Measurements from ENCODE around the gene RNF180. TPM values are rescaled to one million over a fixed set of nuclear protein-coding genes. Genes with fewer than 3 reads are reported as not detected.

Gene RNF180
- total and polyA plus RNA-seq, 10 of the 15 experiments (the other 5 are each of a cell fraction or from before 2014, with no cell fraction given): 0.16 to 1.2 (median 0.73) TPM

- TF ChIP-seq FOXM1 (IDR thresholded peaks at IDR 0.05; ENCODE audit: low read depth, low read length) (no peak), HSF1 (IDR thresholded peaks at IDR 0.05; ENCODE audit: low read depth, low read length) (no peak), RCOR1 (conservative IDR thresholded peaks at IDR 0.05; ENCODE audit: low read depth, low read length) (no peak)
These were observed 95.1 kb downstream of the RNF180 start (continued) for GRCh38 chr5:64260756-64261155.

GRCh38 chr5:64269164-64269563 lies 103.5 kb downstream of the RNF180 start:
- SMC1A ChIA-PET (ENCODE audit: uncharacterized antibody, unreplicated experiment): no interaction called here
- in situ Hi-C loops (cut with MboI): no loop called here
- BruUV-seq (replicated peaks): no TSS peak

GRCh38 chr5:64273276-64273675 lies 107.6 kb downstream of the RNF180 start:
- Histone ChIP-seq H3K9ac (ENCODE audit: control insufficient read depth, insufficient read depth, low read length) (no peak overlapping the region), H3K27me3 (replicated peaks in 1 of 2; ENCODE audit: control insufficient read depth in 2 of 2, insufficient read depth in 2 of 2, low read length in 1 of 2) (no peaks in the 10 kb centered on the region), H3K27ac (ENCODE audit: control insufficient read depth, insufficient read depth) (no peak overlapping the region), H3K4me1 (ENCODE audit: control insufficient read depth, insufficient read depth, low read length) (no peaks in the 10 kb centered on the region), H3K9me3 (replicated peaks; ENCODE audit: control insufficient read depth, insufficient read depth, low read length) (no peaks in the 10 kb centered on the region), H3K4me2 (ENCODE audit: control insufficient read depth, insufficient read depth) (no peak overlapping the region), H3K4me3 (no peak overlapping the region), H4K20me1 (ENCODE audit: control insufficient read depth, insufficient read depth) (no peaks in the 10 kb centered on the region), H3K79me2 (ENCODE audit: control insufficient read depth, insufficient read depth, low read length) (no peaks in the 10 kb centered on the region), H3K36me3 (ENCODE audit: control insufficient read depth in 2 of 2, insufficient read depth in 2 of 2, low read length in 1 of 2) (no peaks in the 10 kb centered on the region), H2AFZ (ENCODE audit: control insufficient read depth, low read depth, low read length) (no peak overlapping the region)
- POLR2A ChIA-PET: no interaction called here
- TF ChIP-seq ZNF592 (IDR thresholded peaks at IDR 0.05): no peak
- TF ChIP-seq POU2F2 (IDR thresholded peaks at IDR 0.05; ENCODE audit: borderline replicate concordance, low read depth, low read length): no peak
- TF ChIP-seq PAX8 (IDR thresholded peaks at IDR 0.05): no peak
- no peak for TF ChIP-seq ESRRA (IDR thresholded peaks at IDR 0.05; ENCODE audit: low read length)
- no peak for DNase-seq (ENCODE audit: low read depth, low spot score)
- RAD21 ChIA-PET (ENCODE audit: unreplicated experiment): no interaction called here
- no peak for ATAC-seq
- BruUV-seq (replicated peaks): no TSS peak
- CTCF ChIA-PET: no interaction called here
- FAIRE-seq: no peak
- WGBS (ENCODE audit: insufficient coverage, insufficient replicate concordance, low lambda C conversion rate, missing lambda C conversion rate): 0% methylated on average over 1 of the region's 1 CpG
- SMC1A ChIA-PET (ENCODE audit: uncharacterized antibody, unreplicated experiment): no interaction called here
- in situ Hi-C loops (cut with MboI): no loop called here
- intact Hi-C loops (cut with micrococcal nuclease; ENCODE audit: unreplicated experiment): no loop called here

More at GRCh38 chr5:64269164-64269563, 103.5 kb downstream of the RNF180 start:
- CTCF ChIA-PET: interaction anchor here (1.0 to 1.2 kb wide), 2 partner anchors 39 to 342 kb away, joined by 3 read pairs; no protein-coding TSS in a partner anchor
- Histone ChIP-seq H3K4me2 (ENCODE audit: control insufficient read depth, insufficient read depth) (no peak overlapping the region), H3K27ac (ENCODE audit: control insufficient read depth, insufficient read depth) (no peak overlapping the region), H3K36me3 (ENCODE audit: control insufficient read depth in 2 of 2, insufficient read depth in 2 of 2, low read length in 1 of 2) (no peaks in the 10 kb centered on the region), H4K20me1 (ENCODE audit: control insufficient read depth, insufficient read depth) (no peaks in the 10 kb centered on the region), H3K9ac (ENCODE audit: control insufficient read depth, insufficient read depth, low read length) (no peak overlapping the region), H2AFZ (ENCODE audit: control insufficient read depth, low read depth, low read length) (no peak overlapping the region), H3K9me3 (replicated peaks; ENCODE audit: control insufficient read depth, insufficient read depth, low read length) (no peaks in the 10 kb centered on the region), H3K4me3 (no peak overlapping the region), H3K27me3 (replicated peaks in 1 of 2; ENCODE audit: control insufficient read depth in 2 of 2, insufficient read depth in 2 of 2, low read length in 1 of 2) (no peaks in the 10 kb centered on the region), H3K4me1 (ENCODE audit: control insufficient read depth, insufficient read depth, low read length) (no peaks in the 10 kb centered on the region), H3K79me2 (ENCODE audit: control insufficient read depth, insufficient read depth, low read length) (no peaks in the 10 kb centered on the region)
- intact Hi-C loops (cut with micrococcal nuclease; ENCODE audit: unreplicated experiment): no loop called here
- no peak for FAIRE-seq
- WGBS (ENCODE audit: insufficient coverage, insufficient replicate concordance, low lambda C conversion rate, missing lambda C conversion rate): 11% methylated on average over 4 of the region's 4 CpGs
- RAD21 ChIA-PET (ENCODE audit: unreplicated experiment): no interaction called here
- TF ChIP-seq SPI1 (IDR thresholded peaks at IDR 0.05; ENCODE audit: borderline replicate concordance, insufficient read depth, low read depth, low read length) (peak; percentile 65; the same call in 1 of the 2 replicates), HCFC1 (IDR thresholded peaks at IDR 0.05; ENCODE audit: low read length) (no peak)
- no peak for DNase-seq (ENCODE audit: low read depth, low spot score)
- POLR2A ChIA-PET: interaction anchor here (1.0 kb wide), 1 partner anchor 32 kb away, joined by 5 read pairs; no protein-coding TSS in a partner anchor
- peak; percentile 51; the same call in 2 of the 3 replicates for ATAC-seq
